Stimulated activated CD4-positive, alpha-beta T cell treated with anti-CD3 and anti-CD28 coated beads, Interleukin-15, amount 100 ng/mL, for 1 hour (primary cell): Measurements from ENCODE around the gene SERTAD3.
A peak's percentile ranks its signal among the peaks of the same experiment; 100 is the strongest.
"Not testable (repeated sequence)": the region's sequence is repeated elsewhere in the genome, so short reads cannot be mapped to it uniquely, and the experiment has no call there.

Source experiments
- DNase-seq, 2 donors: peaks; one replicate each; pipeline ENCODE4 v3.0.0-alpha.2; 2020; ENCODE audit warnings: low read depth in 1 of 2, low spot score in 1 of 2

The SERTAD3 gene

GRCh38 chr19:40411125-40411842 is 32.9 kb downstream of the SERTAD3 start:
- no peak for DNase-seq

GRCh38 chr19:40410030-40410389 is 34.1 kb downstream of the SERTAD3 start:
- no peak for DNase-seq

- DNase-seq: not testable (repeated sequence)
Measured at GRCh38 chr19:40408598-40408925, 35.6 kb downstream of the SERTAD3 start.

- no peak for DNase-seq
Measured at GRCh38 chr19:40407714-40408597, 36.2 kb downstream of the SERTAD3 start.

- DNase-seq: peak; percentile 43 to 61
Measured at GRCh38 chr19:40403262-40403984, 40.7 kb downstream of the SERTAD3 start.

GRCh38 chr19:40400559-40400958 is 43.6 kb downstream of the SERTAD3 start:
- no peak for DNase-seq

- DNase-seq: peak; percentile 10 to 55
Measured at GRCh38 chr19:40398417-40399131, 45.6 kb downstream of the SERTAD3 start.

- no peak for DNase-seq
Measured at GRCh38 chr19:40397568-40397906, 46.6 kb downstream of the SERTAD3 start.

GRCh38 chr19:40396886-40397567 is 47.1 kb downstream of the SERTAD3 start:
- DNase-seq: no peak

GRCh38 chr19:40395956-40396355 is 48.2 kb downstream of the SERTAD3 start:
- DNase-seq: no peak

- no peak for DNase-seq
Measured at GRCh38 chr19:40394816-40395210, 49.3 kb downstream of the SERTAD3 start.

GRCh38 chr19:40393894-40394815 is 50.0 kb downstream of the SERTAD3 start:
- DNase-seq: no peak

GRCh38 chr19:40392894-40393517 is 51.1 kb downstream of the SERTAD3 start:
- DNase-seq: no peak

- DNase-seq: no peak
Measured at GRCh38 chr19:40392123-40392522, 52.0 kb downstream of the SERTAD3 start.
